ENCODE data around the gene ELMO3. TPM values are rescaled to one million over a fixed set of nuclear protein-coding genes. Genes with fewer than 3 reads are reported as not detected.
A peak's percentile ranks its signal among the peaks of the same experiment; 100 is the strongest.

Gene ELMO3
- polyA plus RNA-seq, 4 donors: 4.1 to 7.5 (median 5.8) TPM

DNA sequence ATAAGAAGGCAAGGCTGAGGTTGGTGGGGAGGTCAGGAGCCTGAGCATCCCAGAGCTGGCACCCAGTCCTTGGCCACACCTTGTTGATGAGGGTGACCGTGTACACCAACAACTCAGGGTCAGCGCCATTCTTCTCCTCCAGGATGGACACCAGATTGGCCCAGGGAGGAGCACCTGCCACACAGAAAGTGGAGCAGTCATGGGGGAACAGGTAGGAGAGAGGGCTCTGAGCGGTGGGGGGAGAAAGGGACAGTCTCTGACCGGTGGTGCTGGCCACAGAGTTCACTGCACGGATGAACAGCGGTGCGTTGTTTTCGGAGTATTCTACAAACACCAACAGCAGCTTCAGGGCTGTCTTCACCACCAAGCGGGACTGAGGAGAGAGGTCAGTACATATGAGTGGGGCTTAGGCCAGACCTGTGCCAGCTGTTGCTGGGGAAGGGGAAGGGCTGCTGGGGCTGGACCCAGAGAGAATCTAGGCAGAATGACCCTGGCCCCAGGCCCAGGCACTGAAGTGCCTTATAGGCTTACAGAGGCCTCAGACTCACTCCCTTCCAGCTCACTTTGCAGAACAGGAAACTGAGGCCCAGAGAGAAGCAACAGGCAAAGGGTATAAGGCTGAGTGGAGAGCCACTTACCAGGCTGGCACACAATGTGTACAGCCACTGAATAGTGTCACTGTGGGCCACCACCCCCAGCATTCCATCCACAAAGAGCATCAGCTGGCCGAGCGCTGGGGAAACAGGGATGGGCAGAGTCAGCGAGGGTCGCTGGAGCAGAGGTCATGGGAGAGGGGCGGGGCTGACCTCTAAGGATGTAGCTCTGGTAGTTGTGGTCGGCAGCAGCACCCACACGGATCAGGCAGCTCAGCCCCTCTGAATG, 38.7 kb downstream of the ELMO3 start:
- DNase-seq (ENCODE audit: low read depth in 4 of 4, low spot score in 3 of 4): no peak

GRCh38 chr16:67238278-67238575, 39.3 kb downstream of the ELMO3 start:
- no peak for DNase-seq (ENCODE audit: low read depth in 4 of 4, low spot score in 3 of 4)

DNA sequence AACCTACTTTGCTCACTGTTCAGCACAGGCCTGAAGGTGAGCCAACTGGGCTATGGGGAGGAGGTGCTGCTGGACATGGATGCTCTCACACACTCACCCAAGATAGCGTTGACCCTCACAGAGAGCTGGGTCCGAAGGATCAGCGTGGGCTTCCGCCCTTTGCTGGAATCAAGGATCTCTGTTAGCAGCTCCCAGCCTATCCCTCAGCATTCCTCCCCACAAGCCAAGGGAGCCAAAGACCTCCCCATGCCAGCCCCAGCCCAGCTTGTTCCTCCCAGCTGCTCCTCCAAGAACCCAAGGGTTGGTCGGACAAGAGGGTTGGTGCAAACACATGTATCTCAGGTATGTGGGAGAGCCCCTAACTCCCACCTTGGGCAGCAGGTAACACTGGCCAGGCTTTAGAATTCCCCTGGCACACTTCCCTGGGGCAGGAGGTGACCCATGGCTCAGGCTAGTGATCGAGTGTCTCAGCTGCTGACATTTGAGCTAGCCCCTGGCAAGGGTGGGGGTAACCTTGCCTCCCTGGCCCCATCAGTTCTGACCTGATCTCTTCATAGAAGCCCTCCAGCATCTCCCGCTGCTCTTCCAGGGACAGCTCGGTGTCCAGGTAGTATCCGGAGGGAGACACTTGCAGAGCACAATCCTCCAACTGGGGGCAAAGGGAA, 40.0 kb downstream of the ELMO3 start:
- DNase-seq (ENCODE audit: low read depth in 4 of 4, low spot score in 3 of 4): no peak

- no peak for DNase-seq (ENCODE audit: low read depth in 4 of 4, low spot score in 3 of 4)
Observed at GRCh38 chr16:67240506-67240905, 41.6 kb downstream of the ELMO3 start.

DNA sequence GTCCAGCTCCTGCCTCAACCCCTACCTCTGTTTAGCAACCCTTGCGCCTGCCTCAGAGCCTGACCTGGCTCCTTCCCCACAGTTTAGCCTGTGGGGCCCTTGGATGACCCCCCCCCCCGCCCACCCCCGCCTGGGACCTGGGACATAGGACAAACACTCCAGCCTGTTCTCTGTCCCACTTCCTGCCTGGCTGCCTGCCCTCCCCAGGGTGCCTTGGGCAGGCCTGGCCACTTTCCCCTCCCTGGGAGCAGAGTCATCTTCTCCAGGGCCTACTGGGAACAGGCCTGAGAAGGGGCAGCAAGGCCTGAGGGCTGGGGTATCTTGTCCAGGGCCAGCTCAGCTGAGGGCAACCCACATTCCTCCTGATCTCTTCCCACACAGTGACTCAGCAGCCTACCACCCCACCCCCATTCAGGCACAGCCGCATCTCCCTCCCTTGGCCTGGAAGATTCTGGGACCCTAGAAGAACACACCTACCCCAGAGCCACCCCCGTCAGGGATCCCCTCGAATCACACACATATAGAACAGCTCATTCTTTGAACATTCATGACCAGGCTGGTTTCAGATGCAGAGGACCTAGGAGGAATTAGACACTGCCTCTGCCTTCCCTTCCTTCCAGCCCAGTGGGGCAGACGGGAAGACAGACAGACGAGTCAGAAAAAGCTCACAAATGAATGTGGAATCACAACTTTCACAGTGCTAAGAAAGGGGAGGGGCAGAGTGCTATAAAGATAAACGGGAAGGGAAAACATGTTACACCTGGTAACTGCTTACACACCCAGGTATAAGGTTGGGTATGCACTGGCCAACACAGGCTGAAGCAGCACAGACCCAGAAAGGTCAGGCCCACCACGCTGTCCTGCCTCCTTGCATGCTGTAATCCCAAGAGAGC, 42.3 kb downstream of the ELMO3 start:
- no peak for DNase-seq (ENCODE audit: low read depth in 4 of 4, low spot score in 3 of 4)

DNA sequence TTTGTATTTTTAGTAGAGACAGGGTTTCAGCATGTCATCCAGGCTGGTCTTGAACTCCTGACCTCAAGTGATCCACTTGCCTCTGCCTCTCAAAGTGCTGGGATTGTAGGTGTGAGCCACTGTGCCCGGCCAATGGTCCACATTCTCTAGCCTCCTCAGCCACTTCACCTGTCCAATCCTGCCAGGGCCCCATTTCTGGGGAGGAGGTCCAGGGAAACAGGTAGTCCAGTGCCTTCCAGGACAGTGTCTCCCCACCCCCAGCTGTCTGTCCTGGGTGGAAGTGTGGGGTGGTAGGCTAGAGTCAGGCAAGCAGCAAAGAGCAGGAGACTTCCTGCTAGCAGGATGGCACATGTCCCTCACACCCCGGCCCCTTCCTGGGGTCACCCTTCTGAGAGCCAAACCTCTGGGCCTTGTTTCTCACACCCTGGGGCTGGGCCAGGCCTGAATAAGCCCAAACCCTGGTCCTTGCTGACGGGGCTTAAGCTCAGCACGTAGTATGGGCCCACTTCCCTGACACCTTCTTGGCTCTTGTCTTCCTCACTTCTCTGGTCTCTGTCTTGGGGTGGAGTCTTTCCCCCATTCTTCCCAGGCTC, 43.3 kb downstream of the ELMO3 start:
- DNase-seq (ENCODE audit: low read depth in 4 of 4, low spot score in 3 of 4): no peak

DNA sequence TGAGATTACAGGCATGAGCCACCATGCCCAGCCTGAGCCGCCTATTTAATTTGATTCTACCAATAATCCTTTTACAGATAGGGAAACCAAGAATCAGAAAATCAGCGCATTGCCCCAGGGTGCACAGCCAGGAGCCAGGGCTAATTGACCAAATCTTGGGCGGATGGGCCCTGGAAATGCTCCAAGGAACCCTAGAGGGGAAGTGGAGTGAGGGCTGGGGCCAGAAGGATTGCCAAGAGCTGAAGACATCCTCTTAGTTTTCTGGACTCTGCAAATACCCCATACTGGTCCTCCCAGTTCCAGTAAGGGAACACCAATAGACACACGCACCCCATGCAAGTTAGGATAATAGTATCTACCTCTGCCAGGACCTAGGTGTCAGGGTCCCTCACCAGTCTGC, 44.5 kb downstream of the ELMO3 start:
- no peak for DNase-seq (ENCODE audit: low read depth in 4 of 4, low spot score in 3 of 4)

- no peak for DNase-seq (ENCODE audit: low read depth in 4 of 4, low spot score in 3 of 4)
Observed at GRCh38 chr16:67244387-67245185, 45.7 kb downstream of the ELMO3 start.

- DNase-seq (ENCODE audit: low read depth in 4 of 4, low spot score in 3 of 4): no peak
Observed at GRCh38 chr16:67245186-67245585, 46.3 kb downstream of the ELMO3 start.

DNA sequence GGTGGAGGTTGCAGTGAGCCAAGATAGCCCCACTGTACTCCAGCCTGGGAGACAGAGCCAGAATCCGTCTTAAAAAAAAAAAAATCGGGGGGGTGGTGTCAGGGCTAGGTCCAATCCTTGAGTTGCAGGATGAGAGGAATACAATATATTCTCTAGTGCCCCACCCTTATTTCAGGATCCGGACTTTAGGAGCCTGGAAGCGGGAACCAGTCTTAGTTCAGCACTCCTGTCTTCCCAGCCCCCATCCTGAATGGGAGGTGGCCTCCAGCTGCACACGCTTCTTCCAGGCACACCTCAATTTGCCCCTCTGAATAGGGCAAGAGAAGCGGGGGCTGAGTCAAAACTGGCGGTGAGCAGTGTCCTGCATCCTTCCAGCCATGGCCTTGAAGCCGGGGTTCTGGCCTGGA, 46.7 kb downstream of the ELMO3 start:
- DNase-seq (ENCODE audit: low read depth in 4 of 4, low spot score in 3 of 4): no peak

DNA sequence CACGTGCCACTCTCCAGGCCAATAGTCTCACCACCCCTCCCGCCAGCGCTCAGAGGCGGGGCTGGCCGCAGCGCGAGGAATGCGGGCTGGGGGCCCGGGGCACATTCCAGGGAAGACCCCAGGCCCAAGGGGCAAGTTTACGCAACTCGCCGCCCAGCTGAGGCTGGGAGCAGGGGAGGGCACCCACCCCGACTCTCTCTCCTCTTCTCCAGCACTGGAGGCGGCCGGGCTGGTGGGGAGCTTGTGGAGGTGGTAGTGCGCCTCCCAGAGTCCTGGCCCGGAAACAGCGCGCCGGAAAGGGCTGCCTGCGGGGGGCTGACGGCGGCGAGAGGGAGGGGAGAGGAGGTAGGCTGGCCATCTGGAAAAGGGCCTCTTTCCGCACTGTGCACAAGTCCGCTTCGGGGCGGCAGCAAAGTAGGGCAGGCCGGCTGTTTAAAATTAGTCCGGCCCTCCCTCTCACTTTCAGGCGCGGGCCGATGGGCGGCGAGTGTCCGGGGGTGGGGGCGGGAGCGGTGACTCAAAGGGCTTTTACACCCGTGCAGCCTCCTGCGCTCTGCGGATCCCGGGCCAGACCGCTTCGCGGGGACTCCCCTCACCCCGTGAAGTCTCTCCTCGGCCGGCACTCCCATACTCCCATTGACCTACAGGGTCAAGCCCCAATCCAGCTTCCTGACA, 47.3 kb downstream of the ELMO3 start:
- peak in 3 of 4 donors; percentile 66 to 74 (median 68) for DNase-seq (ENCODE audit: low read depth in 4 of 4, low spot score in 3 of 4)

DNA sequence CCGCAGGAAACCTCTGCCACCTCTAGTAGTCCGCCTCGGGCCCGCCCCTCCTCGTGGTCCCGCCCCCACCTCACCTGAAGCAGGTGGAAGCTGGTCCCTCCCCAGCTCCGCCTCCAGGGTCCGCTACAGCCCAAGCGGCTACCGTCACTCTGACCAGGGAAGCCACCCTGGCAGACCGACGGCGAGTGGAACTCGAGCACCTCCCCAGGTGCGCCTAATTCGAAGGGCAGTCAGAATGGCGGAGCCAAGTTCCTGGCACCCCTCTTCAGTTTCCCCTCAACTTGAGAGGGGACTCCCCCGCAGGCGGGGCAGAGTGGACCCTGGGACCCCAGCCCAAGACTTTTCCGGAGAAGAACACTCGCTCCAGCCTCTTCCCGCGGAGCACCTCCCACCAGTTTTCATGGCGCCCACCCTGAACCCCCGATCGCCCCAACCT, 47.8 kb downstream of the ELMO3 start:
- DNase-seq (ENCODE audit: low read depth in 4 of 4, low spot score in 3 of 4): no peak

- peak; percentile 86 to 90 (median 88) for DNase-seq (ENCODE audit: low read depth in 4 of 4, low spot score in 3 of 4)
Observed at GRCh38 chr16:67247192-67248072, 48.5 kb downstream of the ELMO3 start, which contains the start of gene FHOD1. TSS of gene FHOD1 (minus strand) at chr16:67247481. CDS start at chr16:67247410, 71 bp downstream.

DNA sequence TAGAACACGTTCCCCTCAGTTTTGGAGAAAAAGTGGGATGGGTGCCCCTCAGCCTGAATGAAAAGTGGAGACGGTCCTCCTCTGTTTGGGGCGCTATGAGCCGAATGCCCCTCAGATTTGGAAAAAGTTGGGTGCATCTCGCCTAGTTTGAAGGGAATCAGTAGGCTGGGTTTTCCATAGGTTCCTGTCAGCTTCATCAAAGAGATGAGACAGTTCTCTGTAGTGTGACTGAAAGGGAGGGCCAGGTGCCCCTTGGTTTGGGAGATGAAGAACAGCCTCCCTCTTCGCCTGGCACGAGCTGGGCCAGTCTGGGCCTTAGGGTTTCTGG, 49.1 kb downstream of the ELMO3 start:
- no peak for DNase-seq (ENCODE audit: low read depth in 4 of 4, low spot score in 3 of 4)

GRCh38 chr16:67248401-67249177, 49.7 kb downstream of the ELMO3 start, which contains the start of gene SLC9A5:
TSS of gene SLC9A5 (plus strand) at chr16:67248979. CDS start at chr16:67249015, 36 bp downstream.
- DNase-seq (ENCODE audit: low read depth in 4 of 4, low spot score in 3 of 4): no peak

- no peak for DNase-seq (ENCODE audit: low read depth in 4 of 4, low spot score in 3 of 4)
Observed at GRCh38 chr16:67249178-67250044, 50.5 kb downstream of the ELMO3 start.

DNA sequence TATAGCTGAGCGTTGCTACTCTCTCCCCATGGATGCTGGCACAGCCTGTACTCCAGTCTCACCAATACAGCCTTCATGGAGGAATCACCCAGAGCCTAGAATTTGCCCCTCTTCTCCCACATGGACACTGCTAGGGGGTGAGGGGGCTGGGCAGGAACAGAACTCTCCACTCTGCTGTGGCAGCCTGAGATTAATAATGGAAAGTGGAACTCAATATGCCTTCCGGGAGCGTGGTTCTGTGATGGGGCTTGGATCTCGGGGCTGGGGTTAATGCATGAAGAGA, 51.1 kb downstream of the ELMO3 start:
- DNase-seq (ENCODE audit: low read depth in 4 of 4, low spot score in 3 of 4): no peak

Data from right renal pelvis (tissue), 4 donors.